NB4 (cell line): Measurements from ENCODE around the gene DDX4.

Experiments used
- POLR2A ChIP-seq: IDR thresholded peaks from 2 replicates; pipeline ENCODE4 v1.6.1; 2011; ENCODE audit warnings: mild to moderate bottlenecking; ENCODE audit not compliant: insufficient read length; ENCODE audit errors: extremely low read depth
- TF ChIP-seq, protein P1 (sequence below): IDR thresholded peaks from one replicate; pipeline ENCODE4 v1.5.1; 2012; ENCODE audit warnings: low read depth, low read length

DNA sequence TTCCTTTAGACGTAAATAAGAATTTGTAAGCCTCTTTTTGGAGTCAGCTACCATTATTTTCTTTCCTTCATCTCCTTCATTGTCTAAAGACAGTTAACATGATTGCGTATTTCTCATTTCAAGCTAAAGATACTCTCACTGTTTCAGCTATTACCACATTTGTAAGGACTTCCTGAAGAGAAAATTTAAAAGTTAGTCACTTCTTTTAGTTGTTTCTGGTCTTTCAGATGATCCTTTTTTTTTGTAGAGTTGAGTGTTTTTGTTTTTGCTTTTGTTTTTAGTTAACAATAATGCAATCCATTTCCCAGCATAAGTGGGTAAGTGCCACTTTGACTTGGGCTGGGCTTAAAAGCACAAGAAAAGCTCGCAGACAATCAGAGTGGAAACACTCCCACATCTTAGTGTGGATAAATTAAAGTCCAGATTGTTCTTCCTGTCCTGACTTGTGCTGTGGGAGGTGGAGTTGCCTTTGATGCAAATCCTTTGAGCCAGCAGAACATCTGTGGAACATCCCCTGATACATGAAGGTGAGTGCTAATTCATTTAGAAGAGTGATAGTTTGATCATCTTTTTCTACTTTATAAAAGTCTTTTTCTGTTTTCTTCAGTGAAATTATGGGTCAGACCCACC, 115.3 kb downstream of the DDX4 start:
- TF ChIP-seq, protein P1, sequence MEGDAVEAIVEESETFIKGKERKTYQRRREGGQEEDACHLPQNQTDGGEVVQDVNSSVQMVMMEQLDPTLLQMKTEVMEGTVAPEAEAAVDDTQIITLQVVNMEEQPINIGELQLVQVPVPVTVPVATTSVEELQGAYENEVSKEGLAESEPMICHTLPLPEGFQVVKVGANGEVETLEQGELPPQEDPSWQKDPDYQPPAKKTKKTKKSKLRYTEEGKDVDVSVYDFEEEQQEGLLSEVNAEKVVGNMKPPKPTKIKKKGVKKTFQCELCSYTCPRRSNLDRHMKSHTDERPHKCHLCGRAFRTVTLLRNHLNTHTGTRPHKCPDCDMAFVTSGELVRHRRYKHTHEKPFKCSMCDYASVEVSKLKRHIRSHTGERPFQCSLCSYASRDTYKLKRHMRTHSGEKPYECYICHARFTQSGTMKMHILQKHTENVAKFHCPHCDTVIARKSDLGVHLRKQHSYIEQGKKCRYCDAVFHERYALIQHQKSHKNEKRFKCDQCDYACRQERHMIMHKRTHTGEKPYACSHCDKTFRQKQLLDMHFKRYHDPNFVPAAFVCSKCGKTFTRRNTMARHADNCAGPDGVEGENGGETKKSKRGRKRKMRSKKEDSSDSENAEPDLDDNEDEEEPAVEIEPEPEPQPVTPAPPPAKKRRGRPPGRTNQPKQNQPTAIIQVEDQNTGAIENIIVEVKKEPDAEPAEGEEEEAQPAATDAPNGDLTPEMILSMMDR = no peak
- no peak for TF ChIP-seq POLR2A
